Sigmoid colon (tissue), 3 donors: ENCODE data around the gene ENPP6.

ENCODE experiments used
- CTCF ChIP-seq, 4 experiments: fragments of 450-650 bp in 3 of 4; fragments of 200-600 bp in 1 of 4; IDR thresholded peaks; one replicate each; pipeline ENCODE4 v1.5.1; 2016 to 2019; ENCODE audit warnings: antibody characterized with exemption in 4 of 4, mild to moderate bottlenecking in 3 of 4, moderate library complexity in 2 of 4
- POLR2A ChIP-seq, 2 donors: fragments of 450-650 bp; IDR thresholded peaks; one replicate each; pipeline ENCODE4 v1.6.1; 2016; ENCODE audit warnings: antibody characterized with exemption in 2 of 2, mild to moderate bottlenecking in 2 of 2, moderate library complexity in 2 of 2

DNA sequence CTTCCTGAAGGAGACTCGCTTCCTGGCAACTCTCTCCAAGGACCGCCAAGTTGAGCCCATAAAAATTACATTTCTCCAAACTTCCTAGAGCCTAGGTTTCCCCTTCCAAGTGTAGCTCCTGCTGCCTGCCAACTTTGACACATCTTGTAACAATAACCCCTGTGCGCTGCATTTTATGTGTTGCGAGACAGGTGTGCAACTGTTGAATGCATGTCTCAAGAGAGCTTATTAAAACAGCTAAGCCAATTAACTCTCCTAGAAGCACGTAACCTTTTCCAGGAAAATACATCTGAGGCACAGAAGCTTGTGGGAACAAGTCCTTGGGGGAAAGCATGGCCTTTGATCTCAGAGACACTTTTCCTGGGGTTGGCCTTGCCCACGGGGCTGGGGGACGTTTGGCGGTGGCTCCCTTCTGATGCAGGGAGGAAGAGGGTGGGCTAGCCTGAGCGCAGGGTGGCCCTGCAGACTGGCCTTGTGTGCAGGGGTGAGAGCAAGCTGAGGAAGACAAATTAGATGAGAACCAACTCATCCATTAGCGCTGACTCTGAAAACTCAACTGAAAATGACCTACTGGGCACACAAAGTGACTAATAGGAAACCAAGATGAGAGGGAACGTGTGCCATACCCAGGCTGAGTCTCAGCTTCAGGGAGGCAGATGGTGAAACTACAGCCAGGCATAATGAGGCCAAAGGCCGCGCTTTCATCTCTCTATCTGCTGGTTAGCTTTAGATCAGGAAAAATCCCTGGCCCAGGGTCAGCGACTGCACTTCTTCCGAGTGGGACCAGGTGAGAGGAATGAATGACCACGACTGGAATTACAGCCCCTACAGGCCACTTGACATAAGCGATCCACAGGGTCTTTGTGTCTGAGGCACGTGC is 75.3 kb downstream of the ENPP6 start:
- TF ChIP-seq CTCF (IDR thresholded peaks at IDR 0.05) (no peak), POLR2A (IDR thresholded peaks at IDR 0.05) (no peak)
